GM12878 (cell line): ENCODE data around the gene YARS2. TPM values are rescaled to one million over a fixed set of nuclear protein-coding genes. Genes with fewer than 3 reads are reported as not detected.

Experiments
- ATAC-seq: fragments of 200-7000 bp; cut with Tn5 transposase; 3 replicates; pipeline ENCODE4 v1.9.1; 2020; ENCODE audit warnings: mild to moderate bottlenecking, moderate library complexity
- BruUV-seq: library from RNA; stranded (reverse); fragments of 400-500 nt; replicated peaks from 2 replicates; lab custom pipeline; 2021; lab: Mats Ljungman, UMichigan
- CTCF ChIA-PET: fragments of 300-600 bp; sonication (Branson Sonifier 250); formaldehyde crosslinking; extraction: SDS; loops from one replicate; lab custom pipeline; 2021; ENCODE audit warnings: inconsistent platforms; lab: Yijun Ruan, JAX
- POLR2A ChIA-PET: fragments of 350-600 bp; formaldehyde crosslinking; extraction: SDS; loops from one replicate; lab custom pipeline; 2021; ENCODE audit warnings: inconsistent platforms; lab: Charles Lee
- RAD21 ChIA-PET: fragments of 300-600 bp; sonication (Branson Sonifier 250); formaldehyde crosslinking; loops from one replicate; lab custom pipeline; 2023; ENCODE audit warnings: antibody characterized with exemption; ENCODE audit not compliant: unreplicated experiment; lab: Charles Lee
- SMC1A ChIA-PET: fragments of 300-600 bp; sonication (Branson Sonifier 250); formaldehyde crosslinking; loops from one replicate; lab custom pipeline; 2023; ENCODE audit not compliant: unreplicated experiment, uncharacterized antibody; lab: Charles Lee
- DNase-seq: peaks from one replicate; pipeline ENCODE4 v3.0.0-alpha.2; 2011; ENCODE audit warnings: low read depth, low spot score
- FAIRE-seq: peaks from 3 replicates; lab custom pipeline; 2011; peaks lifted over from hg19 to GRCh38; lab: Jason Lieb, UNC
- H2AFZ ChIP-seq: 2 replicates; pipeline ENCODE4 v1.6.0; 2011; ENCODE audit warnings: low read depth, low read length, control low read depth; ENCODE audit not compliant: control insufficient read depth
- H3K27ac ChIP-seq: 2 replicates; pipeline ENCODE4 v1.5.1; 2011; ENCODE audit warnings: control low read depth; ENCODE audit not compliant: control insufficient read depth, insufficient read depth
- H3K27me3 ChIP-seq, 2 experiments: replicated peaks in 1 of 2; 2 replicates each; pipeline versions ENCODE4 v1.6.0 to v1.6.1; 2011; ENCODE audit warnings: low read length in 1 of 2; ENCODE audit not compliant: control insufficient read depth in 2 of 2, insufficient read depth in 2 of 2
- H3K36me3 ChIP-seq, 2 experiments: 2 replicates each; pipeline ENCODE4 v1.5.1; 2011; ENCODE audit warnings: low read length in 1 of 2; ENCODE audit not compliant: control insufficient read depth in 2 of 2, insufficient read depth in 2 of 2
- H3K4me1 ChIP-seq: 2 replicates; pipeline ENCODE4 v1.6.1; 2011; ENCODE audit warnings: mild to moderate bottlenecking, low read length, moderate library complexity, mixed read lengths; ENCODE audit not compliant: control insufficient read depth, insufficient read depth
- H3K4me2 ChIP-seq: 2 replicates; pipeline ENCODE4 v1.6.0; 2011; ENCODE audit warnings: control low read depth; ENCODE audit not compliant: control insufficient read depth, insufficient read depth
- H3K4me3 ChIP-seq: fragments of 200-600 bp; sonication (generic); 2 replicates; pipeline ENCODE4 v1.5.1; 2016
- H3K79me2 ChIP-seq: 2 replicates; pipeline ENCODE4 v1.6.0; 2011; ENCODE audit warnings: low read length; ENCODE audit not compliant: control insufficient read depth, insufficient read depth
- H3K9ac ChIP-seq: 2 replicates; pipeline ENCODE4 v1.8.0; 2011; ENCODE audit warnings: low read length, control low read depth, mixed read lengths; ENCODE audit not compliant: control insufficient read depth, insufficient read depth
- H3K9me3 ChIP-seq: replicated peaks from 3 replicates; pipeline ENCODE4 v1.5.1; 2011; ENCODE audit warnings: mild to moderate bottlenecking, low read length; ENCODE audit not compliant: control insufficient read depth, insufficient read depth
- H4K20me1 ChIP-seq: 2 replicates; pipeline ENCODE4 v1.6.0; 2011; ENCODE audit not compliant: control insufficient read depth, insufficient read depth
- CREB1 ChIP-seq: IDR thresholded peaks from 2 replicates; pipeline ENCODE4 v1.6.1; 2012; ENCODE audit warnings: low read depth, mild to moderate bottlenecking, inconsistent platforms
- GATAD2B ChIP-seq: fragments of 450-650 bp; conservative IDR thresholded peaks from 2 replicates; pipeline ENCODE4 v1.6.1; 2017; ENCODE audit warnings: low read depth, mild to moderate bottlenecking, moderate library complexity
- HDAC2 ChIP-seq: fragments of 200-600 bp; sonication (generic); IDR thresholded peaks from 2 replicates; pipeline ENCODE4 v1.6.1; 2017
- HDGF ChIP-seq: fragments of 450-650 bp; IDR thresholded peaks from 2 replicates; pipeline ENCODE4 v1.6.1; 2016; ENCODE audit warnings: antibody characterized with exemption
- KDM1A ChIP-seq: fragments of 200-600 bp; sonication (generic); IDR thresholded peaks from 2 replicates; pipeline ENCODE4 v1.6.1; 2016; ENCODE audit warnings: borderline replicate concordance
- MYB ChIP-seq: fragments of 150-350 bp; IDR thresholded peaks from 2 replicates; pipeline ENCODE4 v1.6.1; 2014; ENCODE audit warnings: mild to moderate bottlenecking, low read depth, low read length, borderline replicate concordance
- MYC ChIP-seq: IDR thresholded peaks from 2 replicates; pipeline ENCODE4 v1.6.1; 2011; ENCODE audit warnings: mild to moderate bottlenecking, low read length, moderate library complexity, inconsistent platforms; ENCODE audit not compliant: insufficient read depth, insufficient replicate concordance, insufficient read length, severe bottlenecking
- PAX8 ChIP-seq: fragments of 450-650 bp; IDR thresholded peaks from 2 replicates; pipeline ENCODE4 v1.6.1; 2017; ENCODE audit warnings: mild to moderate bottlenecking, moderate library complexity
- SIN3A ChIP-seq: IDR thresholded peaks from 2 replicates; pipeline ENCODE4 v1.6.1; 2012; ENCODE audit warnings: low read depth, low read length, improper control_type of control experiment
- SMC3 ChIP-seq: IDR thresholded peaks from 2 replicates; pipeline ENCODE4 v1.6.1; 2011; ENCODE audit warnings: low read length, improper control_type of control experiment, borderline replicate concordance
- TCF7 ChIP-seq: IDR thresholded peaks from 2 replicates; pipeline ENCODE4 v1.6.1; 2014; ENCODE audit warnings: antibody characterized with exemption, borderline replicate concordance
- WRNIP1 ChIP-seq: IDR thresholded peaks from 2 replicates; pipeline ENCODE4 v1.6.1; 2011; ENCODE audit warnings: low read depth, low read length, improper control_type of control experiment, borderline replicate concordance
- ZNF274 ChIP-seq: IDR thresholded peaks from one replicate; pipeline ENCODE4 v1.8.0; 2011; ENCODE audit not compliant: insufficient read length, insufficient read depth
- ZNF384 ChIP-seq: IDR thresholded peaks from 2 replicates; pipeline ENCODE4 v1.6.1; 2012; ENCODE audit warnings: low read depth, mild to moderate bottlenecking, low read length, improper control_type of control experiment, borderline replicate concordance
- WGBS: methylation state at CpG from one replicate; pipeline ENCODE4 v1.1.6; 2016; ENCODE audit warnings: low lambda C conversion rate; ENCODE audit not compliant: insufficient replicate concordance, insufficient coverage; ENCODE audit errors: missing lambda C conversion rate; 5-methylcytosine and 5-hydroxymethylcytosine counted together
- in situ Hi-C: fragments of 300-500 bp; cut with MboI; formaldehyde crosslinking; loops from 9 replicates; pipeline ENCODE4 v1.14.3; 2018; ENCODE audit warnings: mixed read lengths
- intact Hi-C: fragments of 100-400 bp; cut with micrococcal nuclease; formaldehyde crosslinking; loops from one replicate; pipeline ENCODE4 v1.14.2; 2022; ENCODE audit not compliant: unreplicated experiment
- polyA plus RNA-seq, 11 experiments: library from polyadenylated mRNA; depleted of rRNA in 4 of 11; unstranded in 6 of 11; stranded (reverse) in 5 of 11; fragments of >200 nt; fragmentation: Nextera tagmentation in 4 of 11; fragmentation: Illumina TruSeq in 1 of 11; extraction: Ambion mirVana in 4 of 11; extraction: Trizol in 1 of 11; gene quantifications; 1 replicate in 1 of 11; 2 replicates in 10 of 11; pipeline versions ENCODE4 v1.2.1 to v1.2.3, GENCODE V29; 2011 to 2016; ENCODE audit warnings: inconsistent platforms in 2 of 11, missing spikeins in 2 of 11, low read depth in 1 of 11
- total RNA-seq, 4 experiments: library from RNA; depleted of rRNA in 3 of 4; stranded (reverse); fragments of >200 nt in 3 of 4; fragmentation: Illumina TruSeq in 1 of 4; extraction: Trizol in 1 of 4; gene quantifications; 2 replicates each; pipeline versions ENCODE4 v1.2.1 to v1.2.3, GENCODE V29; 2013 to 2021
- TF ChIP-seq, protein P1 (sequence below): fragments of 450-650 bp; IDR thresholded peaks from 2 replicates; pipeline ENCODE4 v1.6.1; 2016; ENCODE audit warnings: mild to moderate bottlenecking, moderate library complexity, borderline replicate concordance
- TF ChIP-seq, protein P2 (sequence below): fragments of 450-650 bp; formaldehyde crosslinking; IDR thresholded peaks from 2 replicates; pipeline ENCODE4 v1.4.0; 2020; ENCODE audit warnings: mild to moderate bottlenecking, moderate library complexity

Gene YARS2
- total and polyA plus RNA-seq, 10 of the 15 experiments (the other 5 are each of a cell fraction or from before 2014, with no cell fraction given) = 13.4 to 46.7 (median 29.6) TPM

DNA sequence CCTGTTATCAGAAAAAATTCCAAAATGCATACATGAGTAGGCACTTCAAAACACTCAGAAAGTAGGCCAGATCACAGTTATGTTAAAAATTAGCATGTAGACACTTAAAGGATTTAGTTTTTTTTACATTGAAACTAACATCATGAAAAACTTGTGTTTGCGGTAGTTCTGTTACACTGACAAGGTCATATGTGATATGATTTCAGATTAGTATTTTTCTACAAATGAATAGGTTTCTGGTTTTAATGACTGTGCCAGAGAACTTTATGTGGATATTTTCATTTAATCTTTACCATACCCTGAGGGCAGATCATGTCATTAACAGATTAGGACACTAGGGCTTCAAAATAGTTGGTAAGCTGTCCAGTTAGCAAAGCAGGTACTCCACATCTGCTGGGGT, 20.7 kb downstream of the YARS2 start:
- Histone ChIP-seq H2AFZ (no peak overlapping the region), H3K27me3 (no peaks in the 10 kb centered on the region), H3K4me1 (no peaks in the 10 kb centered on the region), H3K4me3 (no peak overlapping the region), H3K79me2 (no peaks in the 10 kb centered on the region), H3K9me3 (no peaks in the 10 kb centered on the region), H3K4me2 (no peak overlapping the region), H3K9ac (no peak overlapping the region), H3K36me3 (peaks cover 0 to 19% of the 10 kb centered on the region in 2 experiments), H3K27ac (no peak overlapping the region), H4K20me1 (no peaks in the 10 kb centered on the region)
- ChIA-PET RAD21 (no interaction called here), POLR2A (no interaction called here), CTCF (interaction anchor here (0.5 kb wide), 1 partner anchor 1313 kb away, joined by 4 read pairs; no protein-coding TSS in a partner anchor), SMC1A (interaction anchor here (1.2 to 1.4 kb wide), 3 partner anchors 10 to 195 kb away, joined by 3 to 6 read pairs (median 3); no protein-coding TSS in a partner anchor)
- in situ Hi-C loops = no loop called here
- no TSS peak for BruUV-seq
- intact Hi-C loops = no loop called here
- peak; percentile 66 for FAIRE-seq
- no peak for ATAC-seq
- WGBS = 100% methylated on average over 1 of the region's 1 CpG
- no peak for TF ChIP-seq SIN3A
- no peak for TF ChIP-seq WRNIP1
- no peak for TF ChIP-seq HDGF
- TF ChIP-seq, protein P1, sequence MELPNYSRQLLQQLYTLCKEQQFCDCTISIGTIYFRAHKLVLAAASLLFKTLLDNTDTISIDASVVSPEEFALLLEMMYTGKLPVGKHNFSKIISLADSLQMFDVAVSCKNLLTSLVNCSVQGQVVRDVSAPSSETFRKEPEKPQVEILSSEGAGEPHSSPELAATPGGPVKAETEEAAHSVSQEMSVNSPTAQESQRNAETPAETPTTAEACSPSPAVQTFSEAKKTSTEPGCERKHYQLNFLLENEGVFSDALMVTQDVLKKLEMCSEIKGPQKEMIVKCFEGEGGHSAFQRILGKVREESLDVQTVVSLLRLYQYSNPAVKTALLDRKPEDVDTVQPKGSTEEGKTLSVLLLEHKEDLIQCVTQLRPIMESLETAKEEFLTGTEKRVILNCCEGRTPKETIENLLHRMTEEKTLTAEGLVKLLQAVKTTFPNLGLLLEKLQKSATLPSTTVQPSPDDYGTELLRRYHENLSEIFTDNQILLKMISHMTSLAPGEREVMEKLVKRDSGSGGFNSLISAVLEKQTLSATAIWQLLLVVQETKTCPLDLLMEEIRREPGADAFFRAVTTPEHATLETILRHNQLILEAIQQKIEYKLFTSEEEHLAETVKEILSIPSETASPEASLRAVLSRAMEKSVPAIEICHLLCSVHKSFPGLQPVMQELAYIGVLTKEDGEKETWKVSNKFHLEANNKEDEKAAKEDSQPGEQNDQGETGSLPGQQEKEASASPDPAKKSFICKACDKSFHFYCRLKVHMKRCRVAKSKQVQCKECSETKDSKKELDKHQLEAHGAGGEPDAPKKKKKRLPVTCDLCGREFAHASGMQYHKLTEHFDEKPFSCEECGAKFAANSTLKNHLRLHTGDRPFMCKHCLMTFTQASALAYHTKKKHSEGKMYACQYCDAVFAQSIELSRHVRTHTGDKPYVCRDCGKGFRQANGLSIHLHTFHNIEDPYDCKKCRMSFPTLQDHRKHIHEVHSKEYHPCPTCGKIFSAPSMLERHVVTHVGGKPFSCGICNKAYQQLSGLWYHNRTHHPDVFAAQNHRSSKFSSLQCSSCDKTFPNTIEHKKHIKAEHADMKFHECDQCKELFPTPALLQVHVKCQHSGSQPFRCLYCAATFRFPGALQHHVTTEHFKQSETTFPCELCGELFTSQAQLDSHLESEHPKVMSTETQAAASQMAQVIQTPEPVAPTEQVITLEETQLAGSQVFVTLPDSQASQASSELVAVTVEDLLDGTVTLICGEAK = no peak
- TF ChIP-seq SMC3 = no peak
- no peak for TF ChIP-seq ZNF384
- TF ChIP-seq MYB = no peak
- TF ChIP-seq MYC = no peak
- no peak for TF ChIP-seq TCF7
- TF ChIP-seq, protein P2, sequence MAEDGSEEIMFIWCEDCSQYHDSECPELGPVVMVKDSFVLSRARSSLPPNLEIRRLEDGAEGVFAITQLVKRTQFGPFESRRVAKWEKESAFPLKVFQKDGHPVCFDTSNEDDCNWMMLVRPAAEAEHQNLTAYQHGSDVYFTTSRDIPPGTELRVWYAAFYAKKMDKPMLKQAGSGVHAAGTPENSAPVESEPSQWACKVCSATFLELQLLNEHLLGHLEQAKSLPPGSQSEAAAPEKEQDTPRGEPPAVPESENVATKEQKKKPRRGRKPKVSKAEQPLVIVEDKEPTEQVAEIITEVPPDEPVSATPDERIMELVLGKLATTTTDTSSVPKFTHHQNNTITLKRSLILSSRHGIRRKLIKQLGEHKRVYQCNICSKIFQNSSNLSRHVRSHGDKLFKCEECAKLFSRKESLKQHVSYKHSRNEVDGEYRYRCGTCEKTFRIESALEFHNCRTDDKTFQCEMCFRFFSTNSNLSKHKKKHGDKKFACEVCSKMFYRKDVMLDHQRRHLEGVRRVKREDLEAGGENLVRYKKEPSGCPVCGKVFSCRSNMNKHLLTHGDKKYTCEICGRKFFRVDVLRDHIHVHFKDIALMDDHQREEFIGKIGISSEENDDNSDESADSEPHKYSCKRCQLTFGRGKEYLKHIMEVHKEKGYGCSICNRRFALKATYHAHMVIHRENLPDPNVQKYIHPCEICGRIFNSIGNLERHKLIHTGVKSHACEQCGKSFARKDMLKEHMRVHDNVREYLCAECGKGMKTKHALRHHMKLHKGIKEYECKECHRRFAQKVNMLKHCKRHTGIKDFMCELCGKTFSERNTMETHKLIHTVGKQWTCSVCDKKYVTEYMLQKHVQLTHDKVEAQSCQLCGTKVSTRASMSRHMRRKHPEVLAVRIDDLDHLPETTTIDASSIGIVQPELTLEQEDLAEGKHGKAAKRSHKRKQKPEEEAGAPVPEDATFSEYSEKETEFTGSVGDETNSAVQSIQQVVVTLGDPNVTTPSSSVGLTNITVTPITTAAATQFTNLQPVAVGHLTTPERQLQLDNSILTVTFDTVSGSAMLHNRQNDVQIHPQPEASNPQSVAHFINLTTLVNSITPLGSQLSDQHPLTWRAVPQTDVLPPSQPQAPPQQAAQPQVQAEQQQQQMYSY (CRISPR knock-in tag) = no peak
- no peak for TF ChIP-seq KDM1A
- no peak for TF ChIP-seq PAX8
- TF ChIP-seq HDAC2 = no peak
- TF ChIP-seq GATAD2B = no peak
- TF ChIP-seq CREB1 = no peak
- TF ChIP-seq ZNF274 = no peak
- DNase-seq = no peak
